Measurements from ENCODE around the gene STX1A. TPM values are rescaled to one million over a fixed set of nuclear protein-coding genes. Genes with fewer than 3 reads are reported as not detected.

STX1A gene
- total RNA-seq, 1 donor = 27.9 TPM

DNA sequence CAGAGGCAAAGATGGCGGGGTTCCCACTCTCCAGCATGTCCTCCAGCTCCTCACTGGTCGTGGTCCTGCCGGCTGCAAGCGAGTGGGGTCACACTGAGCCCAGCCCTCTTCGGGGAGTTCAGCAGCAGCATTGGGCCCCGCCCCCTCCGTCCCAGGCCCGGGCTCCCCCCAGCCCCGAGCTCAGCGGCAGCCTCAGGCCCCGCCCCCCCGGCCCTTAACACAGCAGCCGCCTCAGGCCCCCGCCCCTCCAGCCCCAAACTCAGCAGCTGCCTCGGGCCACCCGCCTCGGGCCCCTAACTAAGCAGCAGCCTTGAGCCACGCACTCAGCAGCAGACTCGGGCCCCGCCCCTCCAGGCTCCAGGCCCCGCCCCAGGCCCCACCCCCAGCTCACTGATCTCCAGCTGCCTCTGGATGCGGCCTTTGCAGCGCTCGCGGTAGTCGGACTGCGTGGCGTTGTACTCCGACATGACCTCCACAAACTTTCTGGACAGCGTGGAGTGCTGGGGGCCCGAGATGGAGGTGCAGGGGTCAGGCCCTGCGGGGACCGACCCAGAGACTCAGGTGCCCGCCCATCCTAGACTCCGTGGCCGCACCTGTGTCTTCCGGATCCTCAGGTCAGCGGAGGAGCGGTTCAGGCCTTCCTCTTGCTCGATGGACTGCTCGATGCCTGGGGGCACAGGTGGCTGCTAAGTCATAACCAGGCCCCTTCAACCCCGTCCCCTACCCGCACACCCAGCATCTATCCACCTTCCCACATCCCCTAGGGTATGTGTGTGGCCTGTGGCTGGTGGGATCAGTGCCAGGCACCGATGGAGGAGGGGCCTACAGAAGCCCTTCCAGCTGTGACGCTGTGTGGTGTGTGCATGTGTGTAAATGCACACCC, 15.5 kb downstream of the STX1A start:
- H3K4me3 ChIP-seq (ENCODE audit: low read depth, low read length) = no peak overlapping the region
- peak; percentile 37 for DNase-seq (ENCODE audit: low read depth)
- TF ChIP-seq, protein P1, sequence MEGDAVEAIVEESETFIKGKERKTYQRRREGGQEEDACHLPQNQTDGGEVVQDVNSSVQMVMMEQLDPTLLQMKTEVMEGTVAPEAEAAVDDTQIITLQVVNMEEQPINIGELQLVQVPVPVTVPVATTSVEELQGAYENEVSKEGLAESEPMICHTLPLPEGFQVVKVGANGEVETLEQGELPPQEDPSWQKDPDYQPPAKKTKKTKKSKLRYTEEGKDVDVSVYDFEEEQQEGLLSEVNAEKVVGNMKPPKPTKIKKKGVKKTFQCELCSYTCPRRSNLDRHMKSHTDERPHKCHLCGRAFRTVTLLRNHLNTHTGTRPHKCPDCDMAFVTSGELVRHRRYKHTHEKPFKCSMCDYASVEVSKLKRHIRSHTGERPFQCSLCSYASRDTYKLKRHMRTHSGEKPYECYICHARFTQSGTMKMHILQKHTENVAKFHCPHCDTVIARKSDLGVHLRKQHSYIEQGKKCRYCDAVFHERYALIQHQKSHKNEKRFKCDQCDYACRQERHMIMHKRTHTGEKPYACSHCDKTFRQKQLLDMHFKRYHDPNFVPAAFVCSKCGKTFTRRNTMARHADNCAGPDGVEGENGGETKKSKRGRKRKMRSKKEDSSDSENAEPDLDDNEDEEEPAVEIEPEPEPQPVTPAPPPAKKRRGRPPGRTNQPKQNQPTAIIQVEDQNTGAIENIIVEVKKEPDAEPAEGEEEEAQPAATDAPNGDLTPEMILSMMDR (IDR thresholded peaks at IDR 0.05; ENCODE audit: insufficient read depth, low read length) = no peak

DNA sequence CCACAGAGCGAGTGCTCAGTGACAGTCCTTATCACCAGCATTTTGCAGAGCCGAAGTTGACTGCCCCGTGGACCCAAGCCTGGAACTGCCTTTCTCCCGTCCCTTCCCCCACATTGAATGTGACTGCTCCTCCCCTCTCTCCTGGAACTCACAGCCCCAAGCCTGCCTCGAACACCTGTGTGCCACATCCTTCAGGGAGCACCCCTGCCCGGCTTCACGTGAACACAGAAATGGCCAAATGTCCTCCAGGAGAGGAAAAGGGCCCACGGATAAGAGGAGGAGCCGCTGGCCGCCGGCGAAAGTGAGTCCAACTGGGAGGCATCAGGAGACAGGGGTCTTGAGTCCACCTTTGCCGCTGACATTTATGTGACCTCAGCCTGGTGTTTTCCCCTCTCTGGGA, 16.2 kb downstream of the STX1A start:
- H3K4me3 ChIP-seq (ENCODE audit: low read depth, low read length) = no peak overlapping the region
- TF ChIP-seq, protein P1 (IDR thresholded peaks at IDR 0.05; ENCODE audit: insufficient read depth, low read length) = no peak
- DNase-seq (ENCODE audit: low read depth) = no peak

DNA sequence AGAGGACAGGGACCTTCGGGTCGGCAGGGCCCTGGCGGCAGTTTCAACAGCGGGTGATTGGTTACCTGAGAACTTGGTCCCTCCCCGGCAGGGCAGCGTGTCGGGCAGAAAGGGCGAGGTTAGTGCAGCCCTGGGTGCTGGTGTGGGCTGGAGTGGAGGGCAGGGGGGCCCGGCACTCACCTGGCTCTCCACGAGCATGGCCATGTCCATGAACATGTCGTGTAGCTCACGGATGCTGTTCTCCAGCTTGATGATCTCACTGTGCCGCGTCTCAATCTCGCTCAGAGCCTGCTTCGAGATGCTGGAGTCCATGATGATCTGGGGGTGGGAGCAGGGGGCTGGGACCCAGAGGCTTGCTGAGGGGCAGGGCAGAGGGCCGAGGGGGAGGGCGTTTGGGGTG, 16.8 kb downstream of the STX1A start:
- TF ChIP-seq, protein P1 (IDR thresholded peaks at IDR 0.05; ENCODE audit: insufficient read depth, low read length) = no peak
- DNase-seq (ENCODE audit: low read depth) = no peak

DNA sequence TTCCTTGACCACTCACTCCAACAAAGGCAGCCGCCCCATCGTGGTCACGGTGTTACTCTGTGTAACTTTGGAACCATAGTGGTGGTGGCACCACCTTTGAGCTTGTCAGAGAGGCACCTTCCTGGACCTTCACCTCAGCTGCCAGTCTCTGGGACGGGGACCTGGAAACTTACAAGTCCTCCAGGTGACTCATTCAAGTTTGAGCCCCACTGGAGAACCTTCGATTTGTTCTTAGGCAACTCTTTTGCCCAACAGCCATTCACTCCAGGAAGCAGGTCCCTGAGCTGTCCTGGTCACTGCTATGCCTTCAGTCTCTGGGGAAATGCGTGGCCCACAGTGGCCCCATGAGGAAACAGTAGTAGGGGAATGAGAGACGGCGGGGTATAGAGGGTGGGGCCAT, 17.2 kb downstream of the STX1A start:
- H3K4me3 ChIP-seq (ENCODE audit: low read depth, low read length) = no peak overlapping the region
- no peak for DNase-seq (ENCODE audit: low read depth)
- TF ChIP-seq, protein P1 (IDR thresholded peaks at IDR 0.05; ENCODE audit: insufficient read depth, low read length) = no peak

More for the DNA sequence above, 16.8 kb downstream of the STX1A start:
- H3K4me3 ChIP-seq (ENCODE audit: low read depth, low read length) = no peak overlapping the region

GRCh38 chr7:73701357-73701995, 18.0 kb downstream of the STX1A start:
- no peak overlapping the region for H3K4me3 ChIP-seq (ENCODE audit: low read depth, low read length)
- peak; percentile 61 for DNase-seq (ENCODE audit: low read depth)
- TF ChIP-seq, protein P1 (IDR thresholded peaks at IDR 0.05; ENCODE audit: insufficient read depth, low read length) = peak; percentile 62

DNA sequence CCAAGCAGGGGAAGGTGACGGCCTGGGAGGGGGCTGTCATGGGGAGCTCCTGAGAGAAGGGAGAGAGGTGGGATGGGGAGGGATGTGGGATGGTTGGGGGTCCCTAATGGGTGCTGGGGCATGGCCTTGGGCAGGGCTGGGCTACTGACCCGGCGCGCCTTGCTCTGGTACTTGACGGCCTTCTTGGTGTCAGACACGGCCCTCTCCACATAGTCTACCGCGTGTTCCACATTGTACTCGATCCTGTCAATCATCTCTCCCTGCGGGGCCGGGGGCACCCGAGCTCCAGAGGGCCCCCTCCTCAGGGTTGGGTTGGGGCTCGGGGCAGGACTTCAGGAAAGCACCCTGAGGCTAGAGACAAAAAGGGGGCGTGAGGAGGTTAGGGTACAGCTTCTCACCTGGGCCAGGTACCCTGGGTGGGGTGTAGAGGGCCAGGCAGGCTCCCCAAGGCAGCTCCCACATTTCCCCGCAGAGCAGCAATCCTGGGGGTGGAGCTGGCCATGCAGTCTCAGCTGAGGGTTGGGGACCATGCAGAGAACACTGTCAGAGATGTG, 18.8 kb downstream of the STX1A start:
- no peak for DNase-seq (ENCODE audit: low read depth)
- no peak overlapping the region for H3K4me3 ChIP-seq (ENCODE audit: low read depth, low read length)
- TF ChIP-seq, protein P1 (IDR thresholded peaks at IDR 0.05; ENCODE audit: insufficient read depth, low read length) = no peak

All from fibroblast of the aortic adventitia (primary cell).